SU-DHL-6 (cell line): Measurements from ENCODE around the gene IMMT.
A peak's percentile ranks its signal among the peaks of the same experiment; 100 is the strongest.

Source experiments
- H2AFZ ChIP-seq: fragments of 200-600 bp; sonication (generic); 2 replicates; pipeline ENCODE4 v1.6.1; 2014; ENCODE audit warnings: low read depth, mild to moderate bottlenecking, moderate library complexity, mixed read lengths, antibody characterized with exemption, low read length; ENCODE audit not compliant: severe bottlenecking
- H3F3A ChIP-seq: fragments of 200-600 bp; shearing (Covaris generic); 2 replicates; pipeline ENCODE4 v1.6.0; 2016; ENCODE audit warnings: antibody characterized with exemption, mild to moderate bottlenecking; ENCODE audit not compliant: insufficient read depth
- H3K27ac ChIP-seq: fragments of 200-600 bp; sonication (generic); 2 replicates; pipeline ENCODE4 v1.5.1; 2016; ENCODE audit warnings: low read depth, mild to moderate bottlenecking, low read length, moderate library complexity, mixed read lengths
- H3K27me3 ChIP-seq: fragments of 200-600 bp; sonication (generic), shearing (Covaris generic); 2 replicates; pipeline ENCODE4 v1.6.0; 2014; ENCODE audit warnings: mild to moderate bottlenecking, low read length
- H3K36me3 ChIP-seq: fragments of 200-600 bp; sonication (generic); 2 replicates; pipeline ENCODE4 v1.6.1; 2014; ENCODE audit warnings: mild to moderate bottlenecking, low read length, mixed read lengths
- H3K4me2 ChIP-seq: fragments of 300-600, 200-600 bp; shearing (Covaris generic), sonication (generic); 2 replicates; pipeline ENCODE4 v1.6.0; 2014; ENCODE audit warnings: low read length, low read depth, mild to moderate bottlenecking; ENCODE audit not compliant: poor library complexity, severe bottlenecking
- H3K4me3 ChIP-seq: fragments of 200-600 bp; sonication (generic); 2 replicates; pipeline ENCODE4 v1.5.1; 2014; ENCODE audit warnings: antibody characterized with exemption, low read length, mild to moderate bottlenecking, mixed read lengths; ENCODE audit not compliant: insufficient read depth, poor library complexity, severe bottlenecking
- H3K79me2 ChIP-seq: fragments of 200-600 bp; sonication (generic); 2 replicates; pipeline ENCODE4 v1.6.1; 2014; ENCODE audit warnings: mild to moderate bottlenecking, low read length, moderate library complexity; ENCODE audit not compliant: insufficient read depth
- H3K9ac ChIP-seq: fragments of 200-600 bp; sonication (generic); 2 replicates; pipeline ENCODE4 v1.7.0; 2014; ENCODE audit warnings: mild to moderate bottlenecking, low read length
- H3K9me2 ChIP-seq: fragments of 200-600 bp; sonication (generic); replicated peaks from 2 replicates; pipeline ENCODE4 v1.6.1; 2014; ENCODE audit warnings: low read length; ENCODE audit not compliant: insufficient read depth
- H3K9me3 ChIP-seq: fragments of 200-600 bp; sonication (generic); 2 replicates; pipeline ENCODE4 v1.6.1; 2014; ENCODE audit warnings: low read length, mixed read lengths; ENCODE audit not compliant: insufficient read depth
- H4K20me1 ChIP-seq: fragments of 200-600 bp; sonication (generic); 2 replicates; pipeline ENCODE4 v1.6.1; 2014; ENCODE audit warnings: low read depth, mild to moderate bottlenecking, antibody characterized with exemption, low read length, moderate library complexity, mixed read lengths
- CTCF ChIP-seq: fragments of 200-600 bp; sonication (generic); IDR thresholded peaks from one replicate; pipeline ENCODE4 v1.5.1; 2017; ENCODE audit warnings: antibody characterized with exemption, mild to moderate bottlenecking, low read length, moderate library complexity; ENCODE audit not compliant: insufficient read depth, poor library complexity, severe bottlenecking
- EZH2phosphoT487 ChIP-seq: fragments of 200-600 bp; sonication (generic), shearing (Covaris generic); conservative IDR thresholded peaks from 2 replicates; pipeline ENCODE4 v1.6.1; 2018; ENCODE audit warnings: mild to moderate bottlenecking, antibody characterized with exemption, low read length, moderate library complexity, mixed read lengths

Gene IMMT

GRCh38 chr2:86204458-86204857 lies 9.2 kb upstream of the IMMT start:
- H3F3A ChIP-seq: peaks cover 6% of the 10 kb centered on the region; the same call in 1 of the 2 replicates

GRCh38 chr2:86203614-86204013 lies 8.4 kb upstream of the IMMT start:
- TF ChIP-seq EZH2phosphoT487 (no peak), CTCF (no peak)
- H3K4me2 ChIP-seq: peak overlapping the region; percentile 21
- H3F3A ChIP-seq: peaks cover 6% of the 10 kb centered on the region; the same call in 1 of the 2 replicates
- no peak overlapping the region for H2AFZ ChIP-seq
- no peaks in the 10 kb centered on the region for H3K9me3 ChIP-seq
- no peaks in the 10 kb centered on the region for H3K9me2 ChIP-seq
- H3K27ac ChIP-seq: no peak overlapping the region
- no peaks in the 10 kb centered on the region for H3K27me3 ChIP-seq
- H4K20me1 ChIP-seq: no peaks in the 10 kb centered on the region
- peaks cover 61% of the 10 kb centered on the region for H3K79me2 ChIP-seq
- H3K36me3 ChIP-seq: peaks cover 5% of the 10 kb centered on the region
- no peak overlapping the region for H3K4me3 ChIP-seq
- H3K9ac ChIP-seq: no peak overlapping the region

More at GRCh38 chr2:86204458-86204857, 9.2 kb upstream of the IMMT start:
- Histone ChIP-seq H3K79me2 (peaks cover 59% of the 10 kb centered on the region), H3K9me3 (no peaks in the 10 kb centered on the region), H2AFZ (no peak overlapping the region), H3K27ac (no peak overlapping the region), H4K20me1 (no peaks in the 10 kb centered on the region), H3K4me3 (no peak overlapping the region), H3K9ac (no peak overlapping the region), H3K36me3 (peaks cover 7% of the 10 kb centered on the region), H3K9me2 (no peaks in the 10 kb centered on the region), H3K27me3 (no peaks in the 10 kb centered on the region), H3K4me2 (no peak overlapping the region)
- TF ChIP-seq EZH2phosphoT487: no peak

- Histone ChIP-seq H3K9ac (no peak overlapping the region), H2AFZ (no peak overlapping the region), H3K79me2 (peaks cover 61% of the 10 kb centered on the region), H3F3A (peaks cover 9% of the 10 kb centered on the region; the same call in 1 of the 2 replicates), H3K27ac (no peak overlapping the region), H3K27me3 (no peaks in the 10 kb centered on the region), H3K36me3 (no peaks in the 10 kb centered on the region; the same call in 1 of the 2 replicates), H3K4me3 (no peak overlapping the region), H4K20me1 (no peaks in the 10 kb centered on the region), H3K9me2 (no peaks in the 10 kb centered on the region), H3K4me2 (no peak overlapping the region), H3K9me3 (no peaks in the 10 kb centered on the region)
- TF ChIP-seq CTCF (no peak), EZH2phosphoT487 (no peak)
Observed at GRCh38 chr2:86202702-86203101, 7.4 kb upstream of the IMMT start.

GRCh38 chr2:86202336-86202692 lies 7.1 kb upstream of the IMMT start:
- no peaks in the 10 kb centered on the region for H3K9me3 ChIP-seq
- peaks cover 61% of the 10 kb centered on the region for H3K79me2 ChIP-seq
- no peak overlapping the region for H3K4me3 ChIP-seq
- H4K20me1 ChIP-seq: no peaks in the 10 kb centered on the region
- no peak overlapping the region for H2AFZ ChIP-seq
- TF ChIP-seq CTCF (no peak), EZH2phosphoT487 (no peak)
- no peaks in the 10 kb centered on the region; the same call in 1 of the 2 replicates for H3K36me3 ChIP-seq
- H3F3A ChIP-seq: peaks cover 9% of the 10 kb centered on the region; the same call in 1 of the 2 replicates
- H3K27ac ChIP-seq: no peak overlapping the region
- no peaks in the 10 kb centered on the region for H3K27me3 ChIP-seq
- no peak overlapping the region for H3K9ac ChIP-seq
- H3K4me2 ChIP-seq: peak overlapping the region; percentile 89
- H3K9me2 ChIP-seq: no peaks in the 10 kb centered on the region
